CD4-positive, alpha-beta T cell treated with Interferon alpha-2 for 1 hour (primary cell): ENCODE measurements around the gene THAP11.
A peak's percentile ranks its signal among the peaks of the same experiment; 100 is the strongest.
"Not testable (repeated sequence)": the region's sequence is repeated elsewhere in the genome, so short reads cannot be mapped to it uniquely, and the experiment has no call there.

Source experiments
- DNase-seq, 2 donors: peaks; one replicate each; pipeline ENCODE4 v3.0.0-alpha.2; 2020 to 2022

THAP11 gene

DNA sequence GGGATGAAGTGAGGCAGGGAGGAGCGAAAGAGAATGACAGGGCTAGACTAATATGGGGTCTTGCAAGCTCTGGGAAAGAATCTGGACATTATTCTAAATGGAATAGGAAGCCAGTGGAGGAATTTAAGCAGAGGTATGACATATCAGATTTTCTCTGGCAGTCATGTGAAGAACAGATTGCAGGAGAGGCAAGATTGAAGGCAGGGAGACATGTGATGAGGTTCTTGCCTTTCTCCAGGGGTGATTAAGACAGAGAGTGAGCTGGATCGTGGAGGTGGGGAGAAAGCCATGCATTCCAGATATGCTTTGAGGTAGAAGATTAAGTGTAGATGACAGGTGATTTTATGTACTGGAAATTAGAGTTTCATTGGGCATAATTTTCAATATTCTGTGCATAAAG lies 4.3 kb upstream of the THAP11 start:
- no peak for DNase-seq

DNA sequence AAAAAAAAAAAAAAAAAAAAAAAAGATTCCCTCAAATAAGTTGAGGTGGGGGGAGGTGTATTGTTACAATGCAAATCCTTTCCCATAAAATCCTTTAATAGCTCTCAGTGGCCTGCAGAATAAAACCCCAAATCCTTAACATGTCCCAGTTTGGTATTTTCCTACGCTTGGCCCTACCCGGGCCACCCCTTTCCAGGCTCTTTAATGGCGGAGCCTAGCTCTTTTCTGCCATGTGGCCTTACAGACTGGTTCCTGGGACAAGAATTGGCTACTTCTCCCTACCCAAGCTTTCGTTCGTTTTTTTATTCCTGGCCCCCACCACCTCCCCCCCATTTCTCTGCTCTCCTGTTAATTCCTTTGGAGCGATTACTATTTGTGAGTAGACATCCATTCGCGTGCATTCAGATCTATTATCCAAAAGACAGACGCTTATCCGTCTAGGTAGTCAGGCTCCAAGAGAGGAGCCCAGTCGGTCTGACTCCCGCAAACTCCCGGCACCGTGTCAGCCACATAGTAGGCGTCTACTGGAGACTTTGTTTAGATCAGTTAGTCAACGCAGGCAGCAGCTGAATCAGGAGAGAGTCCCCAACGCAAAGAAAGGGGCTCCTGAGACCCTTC lies 813 bp upstream of the THAP11 start:
- DNase-seq = no peak

DNA sequence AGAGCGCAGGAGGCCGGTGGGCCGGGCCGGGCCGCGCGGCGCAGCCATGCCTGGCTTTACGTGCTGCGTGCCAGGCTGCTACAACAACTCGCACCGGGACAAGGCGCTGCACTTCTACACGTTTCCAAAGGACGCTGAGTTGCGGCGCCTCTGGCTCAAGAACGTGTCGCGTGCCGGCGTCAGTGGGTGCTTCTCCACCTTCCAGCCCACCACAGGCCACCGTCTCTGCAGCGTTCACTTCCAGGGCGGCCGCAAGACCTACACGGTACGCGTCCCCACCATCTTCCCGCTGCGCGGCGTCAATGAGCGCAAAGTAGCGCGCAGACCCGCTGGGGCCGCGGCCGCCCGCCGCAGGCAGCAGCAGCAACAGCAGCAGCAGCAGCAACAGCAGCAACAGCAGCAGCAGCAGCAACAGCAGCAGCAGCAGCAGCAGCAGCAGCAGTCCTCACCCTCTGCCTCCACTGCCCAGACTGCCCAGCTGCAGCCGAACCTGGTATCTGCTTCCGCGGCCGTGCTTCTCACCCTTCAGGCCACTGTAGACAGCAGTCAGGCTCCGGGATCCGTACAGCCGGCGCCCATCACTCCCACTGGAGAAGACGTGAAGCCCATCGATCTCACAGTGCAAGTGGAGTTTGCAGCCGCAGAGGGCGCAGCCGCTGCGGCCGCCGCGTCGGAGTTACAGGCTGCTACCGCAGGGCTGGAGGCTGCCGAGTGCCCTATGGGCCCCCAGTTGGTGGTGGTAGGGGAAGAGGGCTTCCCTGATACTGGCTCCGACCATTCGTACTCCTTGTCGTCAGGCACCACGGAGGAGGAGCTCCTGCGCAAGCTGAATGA lies 606 bp downstream of the THAP11 start:
- DNase-seq = peak; percentile 51 to 73

DNA sequence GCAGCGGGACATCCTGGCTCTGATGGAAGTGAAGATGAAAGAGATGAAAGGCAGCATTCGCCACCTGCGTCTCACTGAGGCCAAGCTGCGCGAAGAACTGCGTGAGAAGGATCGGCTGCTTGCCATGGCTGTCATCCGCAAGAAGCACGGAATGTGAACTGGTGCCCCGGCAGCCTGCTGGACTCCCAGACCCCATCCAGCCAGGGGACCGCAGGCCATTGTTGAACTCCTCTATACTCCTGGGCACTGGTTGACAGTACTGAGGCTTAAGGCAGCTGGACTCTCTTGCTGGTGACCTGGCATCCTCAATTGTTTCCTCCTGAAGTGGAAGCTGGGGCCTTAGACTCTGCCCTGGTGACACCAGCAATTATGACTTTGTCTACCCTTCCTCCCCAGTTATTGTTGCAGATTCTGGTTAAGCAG lies 1.2 kb downstream of the THAP11 start:
- DNase-seq = no peak

DNA sequence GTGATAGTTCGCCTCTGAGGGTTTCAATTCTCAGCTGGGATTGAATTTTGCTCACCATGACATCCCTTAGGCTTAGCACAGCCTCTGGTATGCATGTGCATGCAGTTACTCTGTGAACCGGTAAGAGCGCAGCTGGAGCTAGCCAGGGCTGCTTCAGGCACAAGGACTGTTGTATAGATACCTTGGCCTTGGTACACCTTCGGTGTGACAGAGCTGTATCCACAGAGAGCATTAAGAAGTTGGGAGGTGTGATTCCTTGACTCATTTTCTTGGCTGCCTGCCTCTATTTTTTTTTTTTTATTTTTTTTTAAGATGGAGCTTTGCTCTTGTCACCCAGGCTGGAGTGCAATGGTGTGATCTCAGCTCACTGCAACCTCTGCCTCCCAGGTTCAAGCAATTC lies 2.4 kb downstream of the THAP11 start:
- DNase-seq = no peak

DNA sequence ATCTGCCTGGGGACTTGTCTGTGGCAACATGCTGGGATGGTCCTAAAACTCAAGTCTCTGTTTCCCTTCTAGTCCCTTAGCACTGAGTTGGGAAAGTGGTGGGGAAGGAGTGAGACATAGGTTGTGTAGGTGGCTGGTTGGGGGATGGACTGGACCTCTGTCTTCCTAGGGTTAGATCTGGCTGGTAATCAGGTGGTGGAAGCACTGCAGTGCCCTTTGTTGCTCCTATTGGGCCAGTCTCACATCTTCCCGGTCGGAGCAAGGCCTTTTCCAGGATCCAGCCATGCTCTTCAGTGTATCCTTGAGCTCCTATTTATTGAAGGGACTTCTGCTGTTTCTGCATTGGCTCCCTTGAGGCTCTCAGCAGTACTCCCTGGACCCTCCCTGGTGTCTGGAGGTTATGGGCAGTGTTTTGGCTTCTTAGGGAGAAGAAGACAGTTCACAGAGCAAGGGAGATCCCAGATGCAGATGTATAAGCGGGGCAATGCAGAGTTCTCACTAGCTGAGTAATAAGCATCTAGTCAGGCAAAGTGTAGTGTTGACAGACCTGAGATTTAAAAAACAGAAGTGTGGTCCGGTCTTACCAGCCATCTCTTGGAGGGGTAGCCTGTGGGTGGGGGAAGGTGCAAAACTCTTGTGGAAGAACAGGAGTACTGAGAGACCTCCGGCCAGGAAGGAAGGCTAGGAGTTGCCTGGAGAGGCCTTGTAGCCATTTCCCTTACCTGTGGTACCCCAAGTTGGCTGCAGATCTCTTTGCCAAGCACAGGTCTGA lies 3.4 kb downstream of the THAP11 start:
- DNase-seq = no peak

DNA sequence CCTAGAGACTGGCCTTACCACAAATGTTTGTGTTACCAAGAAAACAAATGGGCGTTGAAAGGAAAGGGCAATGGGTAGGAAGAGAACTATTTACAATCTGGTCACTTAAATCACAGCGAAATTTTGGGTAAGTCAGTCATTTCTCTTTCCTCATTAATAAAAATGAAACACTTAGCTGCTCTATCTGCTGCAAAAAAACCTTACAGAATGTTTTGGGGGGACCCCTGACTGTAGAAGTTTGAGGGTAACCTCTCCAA lies 3.9 kb downstream of the THAP11 start:
- DNase-seq = no peak

DNA sequence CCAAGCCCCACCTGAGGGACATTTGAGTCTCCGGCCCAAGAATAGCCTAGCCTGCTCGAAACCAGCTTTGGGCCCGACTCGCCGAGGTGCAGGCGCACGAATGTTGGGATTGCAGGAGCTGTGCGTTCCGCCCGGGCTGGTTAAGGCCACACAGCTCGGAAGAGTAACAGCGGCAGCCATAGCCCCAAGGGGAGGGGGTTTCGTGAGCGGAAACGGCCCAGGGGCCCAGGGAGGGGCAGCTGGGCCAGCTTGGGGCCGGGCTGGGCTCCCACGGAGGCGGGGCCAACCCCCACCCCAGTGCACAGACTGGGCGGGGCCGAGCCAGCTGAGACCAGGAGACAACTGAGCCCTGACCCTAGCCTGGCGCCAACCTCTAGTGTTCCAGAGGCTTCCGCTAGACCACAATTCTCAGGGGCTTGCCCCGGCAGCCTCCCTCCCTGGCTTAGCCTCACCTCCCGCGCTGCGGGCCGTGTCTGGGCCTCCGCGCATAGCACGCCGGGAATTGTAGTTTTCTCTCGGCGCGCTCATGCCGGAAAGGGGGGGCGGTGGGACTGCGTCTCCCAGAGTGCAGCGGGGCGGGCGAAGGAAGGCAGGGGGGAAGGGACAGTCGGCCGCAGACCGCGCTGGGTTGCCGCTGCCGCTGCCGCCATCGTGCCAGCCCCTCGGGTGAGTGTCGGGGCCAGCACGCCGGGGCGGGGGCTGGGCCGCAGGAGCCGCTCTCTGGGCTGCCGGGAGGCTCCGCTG lies 4.4 kb downstream of the THAP11 start, which contains the start of gene NUTF2:
TSS of gene NUTF2 (plus strand) at position 614 of the 744 bp plus-strand sequence. CDS start 18,198 bp downstream, outside the sequence.
- peak; percentile 93 to 96 for DNase-seq

DNA sequence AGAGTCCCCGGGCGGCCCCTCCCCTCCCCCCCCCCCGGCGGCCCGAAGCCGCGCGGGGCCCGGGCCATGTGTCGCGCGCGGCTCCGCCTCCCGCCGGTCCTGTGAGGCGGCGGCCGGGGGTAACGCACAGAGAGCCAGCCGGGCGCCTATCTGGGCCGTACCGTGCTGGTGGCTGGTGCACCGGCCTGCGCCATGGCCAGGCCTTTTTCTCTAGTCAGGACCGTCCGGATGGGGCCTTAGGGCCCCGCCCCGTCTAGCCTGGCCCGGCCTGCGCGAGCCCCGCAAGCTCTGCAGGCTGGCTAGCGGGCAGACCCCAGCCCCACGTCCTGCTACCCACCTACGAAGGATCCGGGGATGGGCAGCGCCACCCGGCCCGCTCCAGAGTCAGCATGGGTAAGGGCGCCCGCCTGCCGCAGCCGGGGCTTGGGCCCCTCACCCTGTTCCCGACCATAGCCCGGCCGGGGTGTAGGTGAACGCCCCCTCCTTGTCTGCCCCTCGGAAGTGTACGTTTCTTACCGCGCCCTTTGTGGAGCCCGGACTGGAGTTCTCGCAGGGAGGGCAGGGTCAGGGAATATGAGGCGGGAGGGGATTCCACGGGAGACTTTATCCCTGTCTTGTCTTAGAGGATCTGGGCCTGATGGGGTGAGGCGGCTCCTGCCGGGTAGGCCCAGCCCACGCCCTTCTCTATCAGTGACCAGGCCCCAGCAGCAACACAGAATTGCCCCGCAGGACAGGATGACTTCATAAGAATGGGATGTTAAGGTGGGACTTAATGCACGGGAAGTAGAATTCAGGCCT lies 5.1 kb downstream of the THAP11 start, which contains the start of gene CENPT:
TSS of gene CENPT (minus strand) at position 630 of the 798 bp plus-strand sequence. CDS start 13,834 bp downstream, outside the sequence.
- DNase-seq = no peak

DNA sequence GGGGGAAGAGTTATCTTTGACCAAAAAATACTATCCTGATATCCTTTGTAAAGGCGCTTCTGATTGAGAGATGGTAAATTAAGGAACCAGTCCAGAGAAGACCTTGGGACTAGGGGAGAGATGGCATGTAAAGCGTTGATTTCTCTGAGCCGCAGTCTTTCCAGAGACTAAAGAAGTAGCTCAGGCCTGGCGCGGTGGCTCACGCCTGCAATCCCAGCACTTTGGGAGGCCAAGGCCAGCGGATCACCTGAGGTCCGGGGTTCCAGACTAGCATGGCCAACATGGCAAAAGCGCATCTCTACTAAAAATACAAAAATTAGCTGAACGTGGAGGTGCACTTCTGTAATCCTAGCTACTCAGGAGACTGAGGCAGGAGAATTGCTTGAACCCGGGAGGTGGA lies 6.0 kb downstream of the THAP11 start:
- DNase-seq = no peak

DNA sequence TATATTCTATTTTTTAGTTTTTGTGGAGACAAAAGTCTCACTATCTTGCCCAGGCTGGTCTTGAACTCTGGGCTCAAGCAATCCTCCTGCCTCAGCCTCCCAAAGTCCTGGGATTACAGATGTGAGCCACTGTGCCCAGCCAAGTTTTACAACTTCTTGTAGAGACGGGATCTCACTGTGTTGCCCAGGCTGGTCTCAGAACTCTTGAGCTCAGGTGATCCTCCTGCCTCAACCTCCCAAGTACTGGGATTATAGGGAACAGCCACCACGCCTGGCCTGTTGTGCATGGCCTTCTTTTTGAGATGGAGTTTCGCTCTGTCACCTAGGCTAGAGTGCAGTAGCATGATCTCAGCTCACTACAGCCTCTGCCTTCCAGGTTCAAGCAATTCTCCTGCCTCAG lies 11.6 kb downstream of the THAP11 start:
- DNase-seq = no peak

DNA sequence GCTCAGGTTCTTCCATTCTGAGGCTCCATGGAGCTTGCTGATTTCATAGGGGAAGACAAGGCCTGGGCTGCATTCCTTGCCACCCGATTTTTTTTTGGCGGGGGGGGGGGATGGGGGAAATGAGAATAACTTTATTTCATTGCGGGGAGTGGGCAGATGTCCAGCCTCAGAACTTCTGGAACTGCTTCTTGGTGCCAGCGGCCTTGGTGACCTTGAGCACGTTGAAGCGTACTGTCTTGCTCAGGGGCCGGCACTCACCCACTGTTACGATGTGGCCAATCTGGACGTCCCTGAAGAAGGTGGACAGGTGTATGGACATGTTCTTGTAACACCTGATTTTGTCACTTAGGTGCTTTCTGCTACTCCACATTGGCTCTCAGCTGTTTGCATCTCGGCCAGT lies 13.7 kb downstream of the THAP11 start:
- no peak for DNase-seq

DNA sequence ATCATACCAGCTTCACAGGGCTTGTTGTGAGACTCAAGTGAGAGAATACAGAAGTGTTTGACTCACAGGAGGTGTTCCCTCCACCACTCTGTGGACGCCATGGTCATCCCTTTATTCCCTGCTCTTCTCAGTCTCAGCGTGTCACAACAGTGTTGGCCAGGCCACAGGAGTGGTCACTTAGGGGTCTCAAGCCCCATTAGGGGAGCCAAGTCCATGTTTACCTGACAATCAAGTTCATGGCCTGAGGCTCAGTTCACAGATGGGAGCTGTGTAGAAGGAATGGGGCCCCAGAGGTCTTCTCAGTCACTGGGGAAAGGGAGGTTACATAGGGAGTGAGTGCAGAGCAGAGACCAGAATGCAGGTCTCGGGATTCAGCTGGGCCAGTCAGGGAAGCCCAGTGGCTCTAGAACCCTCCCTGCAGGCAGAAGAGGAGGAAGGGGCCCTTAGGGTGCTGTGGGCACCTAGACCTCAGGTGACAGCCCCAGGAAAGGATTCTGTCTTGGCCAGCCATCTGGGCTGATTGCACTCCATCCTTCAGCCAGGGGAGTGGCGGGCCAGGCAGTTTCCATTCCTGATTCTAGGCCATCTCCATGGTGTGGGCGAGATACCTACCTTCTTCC lies 14.9 kb downstream of the THAP11 start:
- DNase-seq = no peak

DNA sequence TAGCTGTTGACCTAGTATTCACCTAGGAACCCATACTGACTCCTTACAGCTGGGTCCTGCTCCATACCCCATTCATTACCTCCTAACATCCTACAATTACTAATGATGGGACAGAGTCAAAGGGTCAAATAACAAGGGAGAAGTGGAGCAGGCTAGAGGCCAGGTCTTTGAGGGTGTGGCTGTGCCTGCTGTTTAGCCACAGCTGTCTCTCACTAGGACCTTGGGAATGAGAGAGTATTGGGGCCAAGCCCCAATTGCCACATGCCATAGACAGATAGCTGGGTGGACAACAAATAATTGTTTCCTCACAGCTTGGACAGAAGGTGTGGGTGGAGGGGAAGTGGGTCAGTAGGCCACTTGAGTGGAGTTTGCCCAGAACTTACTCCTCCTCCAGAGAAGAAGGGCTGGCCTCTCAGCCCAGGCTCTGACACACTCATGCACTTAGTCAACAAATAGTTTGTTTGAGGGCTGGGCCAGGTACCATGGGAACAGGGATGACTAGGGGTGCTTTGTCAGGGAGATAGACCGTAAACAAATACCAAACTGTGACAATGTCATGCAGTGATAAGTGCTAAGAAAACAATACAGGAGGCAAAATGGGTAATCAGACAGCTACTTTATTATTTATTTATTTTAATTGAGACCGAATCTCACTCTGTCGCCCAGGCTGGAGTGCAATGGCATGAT lies 15.6 kb downstream of the THAP11 start:
- peak; percentile 30 to 44 for DNase-seq

DNA sequence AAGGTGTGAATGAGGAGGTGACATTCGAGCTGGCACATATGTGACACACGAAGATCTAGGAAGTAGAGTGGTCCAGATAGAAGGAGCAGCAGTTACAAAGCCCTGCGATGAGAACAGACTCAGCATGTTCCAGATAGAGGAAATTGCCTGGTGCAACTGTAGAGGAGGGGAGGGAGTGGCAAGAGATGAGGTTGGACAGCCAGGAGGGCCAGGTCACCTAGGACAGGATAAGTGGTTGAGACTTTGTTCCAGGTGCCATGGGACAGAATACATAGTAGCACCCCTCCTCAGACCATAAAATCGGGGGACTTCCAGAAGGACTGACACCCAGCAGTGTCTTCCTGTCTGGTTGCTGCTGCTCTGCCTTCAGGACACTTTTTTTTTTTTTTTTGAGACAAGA lies 16.4 kb downstream of the THAP11 start:
- no peak for DNase-seq

DNA sequence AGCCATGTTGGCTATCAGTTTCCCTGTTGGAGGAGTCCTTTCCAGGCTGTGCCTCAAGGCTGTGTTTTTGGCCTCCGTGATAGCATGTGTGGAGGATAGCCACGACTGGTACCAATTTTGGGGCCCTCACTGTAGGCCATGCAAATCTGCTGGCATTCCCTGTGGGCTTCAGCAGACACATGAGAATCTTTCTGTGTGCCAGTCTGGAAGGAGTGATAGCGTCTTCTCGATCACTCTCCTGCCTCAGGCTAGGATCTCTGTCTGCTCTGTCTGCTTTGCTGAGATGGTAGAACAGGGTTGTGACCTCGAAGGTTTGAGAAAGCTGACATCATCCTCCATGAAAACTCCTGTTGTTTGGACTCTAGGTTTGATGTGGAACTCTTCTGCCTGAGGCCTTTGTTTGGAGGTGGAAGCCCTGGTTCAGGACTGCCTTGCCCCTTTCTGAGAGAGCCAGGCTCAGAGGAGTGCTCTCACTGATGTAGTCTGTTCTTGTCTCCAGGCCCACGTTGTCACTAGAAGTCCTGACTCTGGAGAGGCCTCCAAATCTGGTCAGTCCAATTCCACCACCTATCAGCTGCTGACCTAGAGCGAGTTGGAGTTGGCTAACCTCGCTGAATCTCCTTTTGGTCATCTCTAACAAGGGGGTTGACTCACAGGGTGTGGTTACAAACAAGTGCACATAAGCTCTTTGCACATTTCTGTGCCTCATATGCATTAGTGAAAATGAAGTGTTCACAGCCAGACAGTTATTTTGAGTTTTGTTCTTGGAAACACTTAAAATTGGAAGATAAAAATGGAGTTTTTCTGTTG lies 18.7 kb downstream of the THAP11 start:
- DNase-seq = no peak

DNA sequence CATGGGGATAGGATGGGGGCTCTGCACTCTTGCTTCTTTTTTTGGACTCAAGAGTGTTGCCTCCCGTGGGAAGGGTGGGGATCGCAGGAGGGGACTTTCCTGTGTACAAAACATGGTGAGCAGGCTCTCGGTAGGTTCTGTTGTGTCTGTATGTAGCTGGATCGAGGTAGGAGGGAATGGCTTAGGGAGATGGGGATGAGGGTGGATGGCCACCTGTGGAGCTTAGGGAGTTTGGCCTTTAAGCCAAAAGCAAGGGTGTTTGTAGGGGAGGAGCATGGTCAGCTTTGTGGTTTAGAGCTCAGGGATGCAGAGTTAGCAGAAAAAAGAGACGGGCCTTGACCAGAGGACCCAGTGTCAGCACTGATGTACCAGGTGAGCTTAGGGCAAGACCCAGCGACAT lies 19.8 kb downstream of the THAP11 start:
- DNase-seq = no peak

DNA sequence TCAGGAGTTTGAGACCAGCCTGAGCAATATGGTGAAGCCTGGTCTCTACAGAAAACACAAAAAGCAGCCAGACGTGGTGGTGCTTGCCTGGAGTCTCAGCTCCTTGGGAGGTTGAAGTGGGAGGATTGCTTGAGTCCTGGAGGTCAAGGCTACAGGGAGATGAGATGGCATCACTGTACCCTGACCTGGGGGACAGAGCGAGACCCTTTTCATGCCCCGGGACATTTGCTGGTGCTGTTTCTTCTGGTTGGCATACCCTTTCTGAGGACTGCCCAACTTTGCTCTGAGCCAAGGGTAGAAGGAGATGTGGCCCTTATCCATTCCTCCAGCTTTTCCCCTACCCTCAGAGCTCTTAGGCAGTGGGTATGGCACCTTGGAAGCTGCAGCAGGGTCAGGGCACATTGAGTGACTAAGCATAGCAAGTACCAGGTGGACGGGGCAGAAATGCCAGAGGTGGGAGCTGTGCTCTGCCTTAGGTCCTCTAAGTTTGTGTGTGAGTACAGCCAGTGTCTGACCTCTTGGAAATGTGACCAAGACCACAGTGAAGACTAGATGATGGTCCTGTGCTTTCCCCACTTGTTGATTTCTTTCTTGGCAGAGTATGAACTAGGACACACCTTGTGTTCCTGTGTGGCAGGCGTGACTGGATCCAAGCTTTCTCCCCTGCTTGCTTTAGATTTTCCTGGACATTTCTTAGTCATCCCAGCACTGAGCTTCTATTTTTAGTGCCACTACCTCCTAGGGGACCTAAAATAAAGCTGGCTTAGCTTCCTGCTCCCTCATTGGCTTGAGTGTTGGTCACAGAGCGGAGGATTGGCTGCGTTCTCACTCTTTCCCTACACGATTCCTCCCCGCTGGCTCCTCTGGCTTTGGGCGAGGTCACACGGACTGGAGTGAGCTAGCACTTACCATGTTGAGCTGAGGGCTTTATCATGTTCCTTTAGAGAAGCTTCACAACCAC lies 20.8 kb downstream of the THAP11 start:
- DNase-seq = no peak

DNA sequence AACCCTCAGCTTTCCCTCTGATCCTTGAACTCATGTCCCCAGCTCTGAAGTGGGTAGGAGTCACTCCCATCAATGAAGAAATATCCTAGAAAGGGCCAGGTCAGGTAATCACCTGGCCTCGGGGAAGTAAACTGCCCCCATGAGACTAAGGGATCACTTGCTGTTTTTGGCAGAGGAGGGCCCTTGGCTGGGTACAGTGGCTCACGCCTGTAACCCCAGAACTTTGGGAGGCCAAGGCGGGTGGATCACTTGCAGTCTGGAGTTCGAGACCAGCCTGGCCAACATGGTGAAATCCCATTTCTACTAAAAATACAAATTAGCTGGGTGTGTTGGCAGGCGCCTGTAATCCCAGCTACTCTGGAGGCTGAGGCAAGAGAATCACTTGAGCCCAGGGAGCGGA lies 21.9 kb downstream of the THAP11 start:
- not testable (repeated sequence) for DNase-seq
